Measurements from ENCODE around the gene MKRN2. TPM values are rescaled to one million over a fixed set of nuclear protein-coding genes. Genes with fewer than 3 reads are reported as not detected.

The MKRN2 gene
- total and polyA plus RNA-seq, 3 donors from 2014 or later: 82.6 to 117 (median 93.6) TPM

- no peaks in the 10 kb centered on the region for H3K36me3 ChIP-seq (ENCODE audit: low read depth, missing control alignments)
- intact Hi-C loops (cut with DNase I; ENCODE audit: low total_unique reads): no loop called here
- peaks cover 8% of the 10 kb centered on the region for H3K4me1 ChIP-seq
- H3K27me3 ChIP-seq: no peaks in the 10 kb centered on the region
- no peak for TF ChIP-seq POLR2A (IDR thresholded peaks at IDR 0.05)
- TF ChIP-seq, protein P1, sequence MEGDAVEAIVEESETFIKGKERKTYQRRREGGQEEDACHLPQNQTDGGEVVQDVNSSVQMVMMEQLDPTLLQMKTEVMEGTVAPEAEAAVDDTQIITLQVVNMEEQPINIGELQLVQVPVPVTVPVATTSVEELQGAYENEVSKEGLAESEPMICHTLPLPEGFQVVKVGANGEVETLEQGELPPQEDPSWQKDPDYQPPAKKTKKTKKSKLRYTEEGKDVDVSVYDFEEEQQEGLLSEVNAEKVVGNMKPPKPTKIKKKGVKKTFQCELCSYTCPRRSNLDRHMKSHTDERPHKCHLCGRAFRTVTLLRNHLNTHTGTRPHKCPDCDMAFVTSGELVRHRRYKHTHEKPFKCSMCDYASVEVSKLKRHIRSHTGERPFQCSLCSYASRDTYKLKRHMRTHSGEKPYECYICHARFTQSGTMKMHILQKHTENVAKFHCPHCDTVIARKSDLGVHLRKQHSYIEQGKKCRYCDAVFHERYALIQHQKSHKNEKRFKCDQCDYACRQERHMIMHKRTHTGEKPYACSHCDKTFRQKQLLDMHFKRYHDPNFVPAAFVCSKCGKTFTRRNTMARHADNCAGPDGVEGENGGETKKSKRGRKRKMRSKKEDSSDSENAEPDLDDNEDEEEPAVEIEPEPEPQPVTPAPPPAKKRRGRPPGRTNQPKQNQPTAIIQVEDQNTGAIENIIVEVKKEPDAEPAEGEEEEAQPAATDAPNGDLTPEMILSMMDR (IDR thresholded peaks at IDR 0.05): no peak
- DNase-seq: no peak
- no peak overlapping the region for H3K4me3 ChIP-seq
- H3K9me3 ChIP-seq: no peaks in the 10 kb centered on the region
- H3K27ac ChIP-seq: no peak overlapping the region
Measured at GRCh38 chr3:12566976-12567375, 10.1 kb downstream of the MKRN2 start.

GRCh38 chr3:12568747-12569146, 11.9 kb downstream of the MKRN2 start:
- WGBS, 2 donors: 80 to 89% methylated on average over 3 of the region's 3 CpGs

DNA sequence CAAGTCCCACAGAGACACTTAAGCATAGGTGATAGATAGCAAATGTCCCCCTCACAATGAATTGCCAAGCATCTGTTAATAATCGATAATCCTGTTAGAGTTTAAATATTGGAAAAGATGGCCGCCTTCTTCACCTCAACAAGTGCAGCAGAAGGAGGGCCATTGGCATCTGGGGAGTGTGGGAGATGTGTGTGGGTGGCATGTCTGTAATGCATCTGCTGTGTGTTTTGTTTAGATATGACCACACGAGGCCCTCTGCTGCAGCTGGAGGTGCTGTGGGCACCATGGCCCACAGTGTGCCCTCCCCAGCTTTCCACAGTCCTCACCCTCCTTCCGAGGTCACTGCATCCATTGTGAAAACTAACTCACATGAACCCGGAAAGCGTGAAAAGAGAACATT, 12.9 kb downstream of the MKRN2 start:
- H3K4me3 ChIP-seq: no peak overlapping the region
- TF ChIP-seq, protein P1 (IDR thresholded peaks at IDR 0.05): no peak
- no peak for TF ChIP-seq POLR2A (IDR thresholded peaks at IDR 0.05)
- no peaks in the 10 kb centered on the region for H3K27me3 ChIP-seq
- H3K4me1 ChIP-seq: peaks cover 4% of the 10 kb centered on the region
- no peak for DNase-seq
- H3K36me3 ChIP-seq (ENCODE audit: low read depth, missing control alignments): no peaks in the 10 kb centered on the region
- WGBS, 2 donors: 84 to 88% methylated on average over 6 of the region's 6 CpGs
- intact Hi-C loops (cut with DNase I; ENCODE audit: low total_unique reads): no loop called here
- H3K9me3 ChIP-seq: no peaks in the 10 kb centered on the region
- no peak overlapping the region for H3K27ac ChIP-seq

More at GRCh38 chr3:12568747-12569146, 11.9 kb downstream of the MKRN2 start:
- intact Hi-C loops (cut with DNase I; ENCODE audit: low total_unique reads): no loop called here
- no peak overlapping the region for H3K27ac ChIP-seq
- TF ChIP-seq POLR2A (IDR thresholded peaks at IDR 0.05): no peak
- TF ChIP-seq, protein P1 (IDR thresholded peaks at IDR 0.05): no peak
- H3K4me3 ChIP-seq: no peak overlapping the region
- no peak for DNase-seq
- H3K4me1 ChIP-seq: no peaks in the 10 kb centered on the region
- H3K36me3 ChIP-seq (ENCODE audit: low read depth, missing control alignments): no peaks in the 10 kb centered on the region
- H3K27me3 ChIP-seq: no peaks in the 10 kb centered on the region
- no peaks in the 10 kb centered on the region for H3K9me3 ChIP-seq

DNA sequence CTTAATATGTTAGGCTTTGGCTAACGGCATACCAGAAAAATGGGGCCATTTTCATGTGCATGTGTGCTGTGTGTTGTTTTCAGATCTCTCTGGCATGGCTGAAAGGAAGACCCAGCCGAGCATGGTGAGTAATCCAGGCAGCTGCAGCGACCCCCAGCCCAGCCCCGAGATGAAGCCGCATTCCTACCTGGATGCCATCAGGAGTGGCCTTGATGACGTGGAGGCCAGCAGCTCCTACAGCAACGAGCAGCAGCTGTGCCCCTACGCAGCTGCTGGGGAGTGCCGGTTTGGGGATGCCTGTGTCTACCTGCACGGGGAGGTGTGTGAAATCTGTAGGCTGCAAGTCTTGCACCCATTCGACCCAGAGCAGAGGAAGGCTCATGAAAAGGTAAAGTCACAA, 15.1 kb downstream of the MKRN2 start:
- WGBS, 2 donors: 83 to 90% methylated on average over 8 to 11 of the region's 11 CpGs
- Histone ChIP-seq H3K4me3 (no peak overlapping the region), H3K9me3 (no peaks in the 10 kb centered on the region), H3K36me3 (ENCODE audit: low read depth, missing control alignments) (no peaks in the 10 kb centered on the region), H3K4me1 (peaks cover 4% of the 10 kb centered on the region), H3K27ac (no peak overlapping the region), H3K27me3 (no peaks in the 10 kb centered on the region)
- DNase-seq: no peak
- TF ChIP-seq, protein P1 (IDR thresholded peaks at IDR 0.05): no peak
- no peak for TF ChIP-seq POLR2A (IDR thresholded peaks at IDR 0.05)
- intact Hi-C loops (cut with DNase I; ENCODE audit: low total_unique reads): no loop called here

- Histone ChIP-seq H3K4me1 (peaks cover 4% of the 10 kb centered on the region), H3K36me3 (ENCODE audit: low read depth, missing control alignments) (no peaks in the 10 kb centered on the region), H3K4me3 (no peak overlapping the region), H3K27ac (peak overlapping the region in 1 of 2 donors; percentile 61), H3K27me3 (no peaks in the 10 kb centered on the region), H3K9me3 (no peaks in the 10 kb centered on the region)
- intact Hi-C loops (cut with DNase I; ENCODE audit: low total_unique reads): no loop called here
- no peak for DNase-seq
- TF ChIP-seq POLR2A (IDR thresholded peaks at IDR 0.05): no peak
- TF ChIP-seq, protein P1 (IDR thresholded peaks at IDR 0.05): no peak
- 78 to 85% methylated on average over 6 of the region's 6 CpGs for WGBS, 2 donors
Measured at GRCh38 chr3:12574131-12574530, 17.2 kb downstream of the MKRN2 start.

Data from testis (tissue), 3 donors.